Measurements from ENCODE around the gene PGP. TPM values are rescaled to one million over a fixed set of nuclear protein-coding genes. Genes with fewer than 3 reads are reported as not detected.
A peak's percentile ranks its signal among the peaks of the same experiment; 100 is the strongest.

PGP gene
- total RNA-seq, 1 experiment from 2014 or later = 36.2 TPM

DNA sequence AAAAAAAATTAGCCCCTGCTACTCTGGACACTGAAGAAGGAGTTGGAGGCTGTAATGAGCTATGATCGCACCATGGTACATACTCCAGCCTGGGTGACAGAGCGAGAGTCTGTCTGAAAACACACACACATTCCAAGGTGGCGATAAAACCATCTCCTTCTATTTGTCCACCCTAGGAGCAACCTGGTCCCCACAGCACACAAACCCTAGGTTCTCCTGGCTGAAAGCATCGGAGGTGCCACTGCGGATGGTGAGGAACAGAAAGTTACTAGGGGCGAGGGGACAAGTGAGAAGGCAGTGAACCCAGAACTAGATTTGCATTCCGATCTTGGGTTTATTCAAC is 38.1 kb upstream of the PGP start:
- intact Hi-C loops (cut with micrococcal nuclease; ENCODE audit: unreplicated experiment) = loop anchor here (2.0 kb wide), 1 partner anchor 58 kb away; no protein-coding TSS in a partner anchor
- peaks cover 98% of the 10 kb centered on the region for H3K36me3 Mint-ChIP-seq (ENCODE audit: insufficient read depth, unreplicated experiment)

DNA sequence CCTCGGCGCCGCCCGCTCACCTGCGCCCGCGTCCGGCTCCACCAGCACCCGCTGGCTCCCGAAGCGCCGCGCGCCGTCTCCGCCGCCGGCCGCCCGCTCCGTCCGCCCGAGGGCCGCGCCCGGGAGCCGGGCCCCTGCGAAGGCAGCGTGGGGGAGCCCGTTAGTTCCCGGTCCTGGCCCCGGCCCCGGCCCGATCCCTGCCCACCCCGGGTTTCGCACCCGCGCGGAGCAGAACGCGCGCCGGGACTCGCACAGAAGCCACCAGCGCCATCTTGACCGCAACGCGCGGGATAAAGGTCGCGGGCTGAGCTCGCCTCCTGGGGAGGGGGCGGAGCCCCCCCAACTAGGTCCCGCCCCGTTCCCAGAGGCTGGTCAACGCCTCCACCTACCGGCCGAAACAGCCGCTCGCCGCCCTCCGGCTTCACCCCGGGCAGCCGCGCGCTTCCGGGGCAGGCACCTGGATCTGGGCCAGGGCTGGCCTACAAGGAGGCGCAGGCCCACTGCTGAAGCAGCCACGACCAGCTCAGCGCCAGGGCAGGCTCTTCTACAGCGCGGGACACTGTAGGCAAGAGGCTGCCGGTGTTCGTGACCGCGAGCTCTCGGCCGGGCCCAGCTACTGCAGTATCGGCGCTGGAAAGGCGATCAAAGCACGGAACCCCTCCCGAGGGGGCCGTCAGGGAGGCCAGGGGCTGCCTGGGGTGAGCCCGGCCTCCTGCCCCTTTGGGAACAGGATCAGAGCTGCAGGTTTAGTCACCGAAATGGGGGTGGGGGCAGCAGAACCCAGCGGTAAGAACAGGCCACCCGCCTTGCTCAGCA is 36.9 kb upstream of the PGP start, which contains the start of gene ECI1:
ECI1 (minus strand) TSS at position 292 of the 816 bp plus-strand sequence; CDS start at position 271, 21 bp downstream.
- intact Hi-C loops (cut with micrococcal nuclease; ENCODE audit: unreplicated experiment) = loop anchor here (2.0 kb wide), 1 partner anchor 57 kb away; no protein-coding TSS in a partner anchor
- Histone ChIP-seq H3K36me3 (ENCODE audit: control insufficient read depth, insufficient read depth, low read length) (peaks cover 2% of the 10 kb centered on the region; the same call in 1 of the 2 replicates), H3K4me3 (ENCODE audit: low read depth, low read length) (peak within 1 kb of the TSS; percentile 69), H3K4me1 (peaks cover 7% of the 10 kb centered on the region), H3K27me3 (replicated peaks; ENCODE audit: control insufficient read depth, insufficient read depth, low read length) (no peaks in the 10 kb centered on the region), H3K9me3 (no peaks in the 10 kb centered on the region)
- H3K27ac Mint-ChIP-seq (ENCODE audit: unreplicated experiment) = peak within 1 kb of the TSS; percentile 95
- ChIA-PET CTCF (interaction anchor here (0.5 to 2.2 kb wide), 11 partner anchors 11 to 309 kb away, joined by 3 to 29 read pairs (median 3); partner anchors contain the start of genes CASKIN1, MSRB1, PGP and TEDC2), POLR2A (interaction anchor here (0.5 to 2.4 kb wide), 15 partner anchors 9 to 287 kb away, joined by 3 to 21 read pairs (median 4); partner anchors contain the start of genes CEMP1, NTHL1, PGP and RPS2)
- TF ChIP-seq, protein P1, sequence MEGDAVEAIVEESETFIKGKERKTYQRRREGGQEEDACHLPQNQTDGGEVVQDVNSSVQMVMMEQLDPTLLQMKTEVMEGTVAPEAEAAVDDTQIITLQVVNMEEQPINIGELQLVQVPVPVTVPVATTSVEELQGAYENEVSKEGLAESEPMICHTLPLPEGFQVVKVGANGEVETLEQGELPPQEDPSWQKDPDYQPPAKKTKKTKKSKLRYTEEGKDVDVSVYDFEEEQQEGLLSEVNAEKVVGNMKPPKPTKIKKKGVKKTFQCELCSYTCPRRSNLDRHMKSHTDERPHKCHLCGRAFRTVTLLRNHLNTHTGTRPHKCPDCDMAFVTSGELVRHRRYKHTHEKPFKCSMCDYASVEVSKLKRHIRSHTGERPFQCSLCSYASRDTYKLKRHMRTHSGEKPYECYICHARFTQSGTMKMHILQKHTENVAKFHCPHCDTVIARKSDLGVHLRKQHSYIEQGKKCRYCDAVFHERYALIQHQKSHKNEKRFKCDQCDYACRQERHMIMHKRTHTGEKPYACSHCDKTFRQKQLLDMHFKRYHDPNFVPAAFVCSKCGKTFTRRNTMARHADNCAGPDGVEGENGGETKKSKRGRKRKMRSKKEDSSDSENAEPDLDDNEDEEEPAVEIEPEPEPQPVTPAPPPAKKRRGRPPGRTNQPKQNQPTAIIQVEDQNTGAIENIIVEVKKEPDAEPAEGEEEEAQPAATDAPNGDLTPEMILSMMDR (IDR thresholded peaks at IDR 0.05; ENCODE audit: insufficient read depth in 1 of 2, low read depth in 1 of 2, low read length in 1 of 2, severe bottlenecking in 1 of 2, unreplicated experiment in 1 of 2) = peak; percentile 60 to 69
- DNase-seq = peak; percentile 92 to 96
- peaks cover 7% of the 10 kb centered on the region for H3K4me1 Mint-ChIP-seq (ENCODE audit: low read depth, unreplicated experiment)
- no peaks in the 10 kb centered on the region for H3K27me3 Mint-ChIP-seq (ENCODE audit: insufficient read depth, unreplicated experiment)
- H3K36me3 Mint-ChIP-seq (ENCODE audit: insufficient read depth, unreplicated experiment) = peaks cover 91% of the 10 kb centered on the region
- H3K4me3 Mint-ChIP-seq (ENCODE audit: unreplicated experiment) = peak within 1 kb of the TSS; percentile 89
- H3K9me3 Mint-ChIP-seq (ENCODE audit: unreplicated experiment) = no peaks in the 10 kb centered on the region
- no TSS peak for BruUV-seq (replicated peaks)

More for the DNA sequence above, 38.1 kb upstream of the PGP start:
- DNase-seq = no peak
- no TSS peak for BruUV-seq (replicated peaks)
- Histone ChIP-seq H3K4me1 (peaks cover 7% of the 10 kb centered on the region), H3K36me3 (ENCODE audit: control insufficient read depth, insufficient read depth, low read length) (peaks cover 2% of the 10 kb centered on the region; the same call in 1 of the 2 replicates), H3K9me3 (no peaks in the 10 kb centered on the region), H3K4me3 (ENCODE audit: low read depth, low read length) (no peak overlapping the region), H3K27me3 (replicated peaks; ENCODE audit: control insufficient read depth, insufficient read depth, low read length) (no peaks in the 10 kb centered on the region)
- peaks cover 7% of the 10 kb centered on the region for H3K4me1 Mint-ChIP-seq (ENCODE audit: low read depth, unreplicated experiment)
- H3K27ac Mint-ChIP-seq (ENCODE audit: unreplicated experiment) = peak overlapping the region; percentile 32
- POLR2A ChIA-PET = interaction anchor here (2.4 kb wide), 1 partner anchor 38 kb away, joined by 21 read pairs; the partner anchor contains the start of gene PGP
- no peaks in the 10 kb centered on the region for H3K9me3 Mint-ChIP-seq (ENCODE audit: unreplicated experiment)
- H3K4me3 Mint-ChIP-seq (ENCODE audit: unreplicated experiment) = no peak overlapping the region
- CTCF ChIA-PET = interaction anchor here (0.7 to 2.2 kb wide), 3 partner anchors 14 to 207 kb away, joined by 3 to 29 read pairs (median 3); partner anchors contain the start of genes CASKIN1 and TEDC2
- H3K27me3 Mint-ChIP-seq (ENCODE audit: insufficient read depth, unreplicated experiment) = no peaks in the 10 kb centered on the region
- TF ChIP-seq, protein P1 (IDR thresholded peaks at IDR 0.05; ENCODE audit: insufficient read depth in 1 of 2, low read depth in 1 of 2, low read length in 1 of 2, severe bottlenecking in 1 of 2, unreplicated experiment in 1 of 2) = no peak

DNA sequence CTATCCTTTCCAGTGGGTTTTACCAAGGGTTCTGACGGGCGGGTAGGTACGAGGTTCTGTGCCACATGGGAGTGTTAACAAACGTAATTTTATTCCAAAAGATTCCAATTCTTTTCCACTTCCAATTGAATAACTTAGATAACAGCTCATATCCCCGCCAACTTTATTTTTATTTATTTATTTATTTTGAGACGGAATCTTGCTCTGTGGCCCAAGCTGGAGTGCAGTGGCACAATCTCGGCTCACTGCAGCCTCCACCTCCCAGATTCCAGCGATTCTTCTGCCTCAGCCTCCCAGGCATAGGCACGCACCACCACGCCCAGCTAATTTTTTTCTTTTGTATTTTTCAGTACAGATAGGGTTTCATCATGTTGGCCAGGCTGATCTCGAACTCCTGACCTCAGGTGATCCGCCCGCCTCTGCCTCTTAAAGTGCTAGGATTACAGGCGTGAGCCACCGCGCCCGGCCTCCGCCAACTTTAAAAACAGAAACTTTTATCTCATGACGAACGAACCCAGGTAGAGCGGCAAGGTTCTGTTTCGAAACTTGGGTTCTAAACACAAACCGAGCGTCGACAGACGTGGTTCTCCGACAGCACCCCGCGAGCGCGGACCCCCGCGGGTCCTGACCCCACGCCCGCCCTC is 36.1 kb upstream of the PGP start:
- H3K4me1 Mint-ChIP-seq (ENCODE audit: low read depth, unreplicated experiment) = peaks cover 7% of the 10 kb centered on the region
- peaks cover 7% of the 10 kb centered on the region for H3K4me1 ChIP-seq
- H3K27ac Mint-ChIP-seq (ENCODE audit: unreplicated experiment) = peak overlapping the region; percentile 95
- TF ChIP-seq, protein P1 (IDR thresholded peaks at IDR 0.05; ENCODE audit: insufficient read depth in 1 of 2, low read depth in 1 of 2, low read length in 1 of 2, severe bottlenecking in 1 of 2, unreplicated experiment in 1 of 2) = no peak
- peaks cover 2% of the 10 kb centered on the region; the same call in 1 of the 2 replicates for H3K36me3 ChIP-seq (ENCODE audit: control insufficient read depth, insufficient read depth, low read length)
- intact Hi-C loops (cut with micrococcal nuclease; ENCODE audit: unreplicated experiment) = no loop called here
- H3K9me3 ChIP-seq = no peaks in the 10 kb centered on the region
- no peaks in the 10 kb centered on the region for H3K27me3 ChIP-seq (replicated peaks; ENCODE audit: control insufficient read depth, insufficient read depth, low read length)
- ChIA-PET POLR2A (interaction anchor here (0.5 to 2.4 kb wide), 9 partner anchors 9 to 204 kb away, joined by 3 to 21 read pairs (median 8); partner anchors contain the start of genes PGP and TRAF7), CTCF (interaction anchor here (0.6 to 2.2 kb wide), 8 partner anchors 10 to 300 kb away, joined by 3 to 29 read pairs (median 4); partner anchors contain the start of genes CASKIN1 and PGP)
- BruUV-seq (replicated peaks) = TSS peak; percentile 74
- no peaks in the 10 kb centered on the region for H3K27me3 Mint-ChIP-seq (ENCODE audit: insufficient read depth, unreplicated experiment)
- peak overlapping the region; percentile 89 for H3K4me3 Mint-ChIP-seq (ENCODE audit: unreplicated experiment)
- DNase-seq = peak in 1 of 2 experiments; percentile 55
- peak overlapping the region; percentile 69 for H3K4me3 ChIP-seq (ENCODE audit: low read depth, low read length)
- H3K36me3 Mint-ChIP-seq (ENCODE audit: insufficient read depth, unreplicated experiment) = peaks cover 91% of the 10 kb centered on the region
- no peaks in the 10 kb centered on the region for H3K9me3 Mint-ChIP-seq (ENCODE audit: unreplicated experiment)
